Measurements from ENCODE around the gene PACSIN3. TPM values are rescaled to one million over a fixed set of nuclear protein-coding genes. Genes with fewer than 3 reads are reported as not detected.
A peak's percentile ranks its signal among the peaks of the same experiment; 100 is the strongest.

PACSIN3 gene
- total RNA-seq, 1 donor: 12.7 TPM

DNA sequence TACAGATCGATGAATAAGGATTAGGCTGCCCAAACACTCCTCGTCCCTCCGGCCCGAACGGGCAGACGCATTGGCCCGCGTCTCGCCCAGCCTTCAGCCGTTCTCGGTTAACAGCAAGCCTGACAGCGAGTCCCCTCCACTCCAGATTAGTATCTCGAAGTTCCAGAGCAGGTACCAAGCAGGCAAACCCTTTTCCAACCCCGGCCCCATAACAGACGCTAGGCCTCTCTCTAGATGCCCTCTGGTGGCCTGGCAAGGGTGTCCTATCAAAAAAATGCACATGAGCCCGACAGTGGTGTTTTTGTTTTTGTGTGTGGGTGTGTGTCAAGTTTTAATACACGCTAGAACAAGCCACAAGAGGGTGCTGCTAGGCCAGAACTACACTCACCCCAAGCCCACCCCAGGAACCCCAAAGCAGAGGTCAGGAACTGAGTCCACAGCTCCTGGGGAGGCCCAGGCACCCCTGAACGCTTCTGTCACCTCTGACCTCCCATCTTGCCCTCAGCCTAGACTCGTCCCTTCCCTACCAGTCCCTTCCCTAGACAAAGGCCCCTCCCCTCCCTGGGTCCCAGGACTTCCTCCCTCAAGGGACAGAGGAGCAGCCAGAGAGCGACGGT lies 8.9 kb downstream of the PACSIN3 start:
- H3K79me2 ChIP-seq (ENCODE audit: insufficient read depth, low read length): peaks cover 42% of the 10 kb centered on the region

DNA sequence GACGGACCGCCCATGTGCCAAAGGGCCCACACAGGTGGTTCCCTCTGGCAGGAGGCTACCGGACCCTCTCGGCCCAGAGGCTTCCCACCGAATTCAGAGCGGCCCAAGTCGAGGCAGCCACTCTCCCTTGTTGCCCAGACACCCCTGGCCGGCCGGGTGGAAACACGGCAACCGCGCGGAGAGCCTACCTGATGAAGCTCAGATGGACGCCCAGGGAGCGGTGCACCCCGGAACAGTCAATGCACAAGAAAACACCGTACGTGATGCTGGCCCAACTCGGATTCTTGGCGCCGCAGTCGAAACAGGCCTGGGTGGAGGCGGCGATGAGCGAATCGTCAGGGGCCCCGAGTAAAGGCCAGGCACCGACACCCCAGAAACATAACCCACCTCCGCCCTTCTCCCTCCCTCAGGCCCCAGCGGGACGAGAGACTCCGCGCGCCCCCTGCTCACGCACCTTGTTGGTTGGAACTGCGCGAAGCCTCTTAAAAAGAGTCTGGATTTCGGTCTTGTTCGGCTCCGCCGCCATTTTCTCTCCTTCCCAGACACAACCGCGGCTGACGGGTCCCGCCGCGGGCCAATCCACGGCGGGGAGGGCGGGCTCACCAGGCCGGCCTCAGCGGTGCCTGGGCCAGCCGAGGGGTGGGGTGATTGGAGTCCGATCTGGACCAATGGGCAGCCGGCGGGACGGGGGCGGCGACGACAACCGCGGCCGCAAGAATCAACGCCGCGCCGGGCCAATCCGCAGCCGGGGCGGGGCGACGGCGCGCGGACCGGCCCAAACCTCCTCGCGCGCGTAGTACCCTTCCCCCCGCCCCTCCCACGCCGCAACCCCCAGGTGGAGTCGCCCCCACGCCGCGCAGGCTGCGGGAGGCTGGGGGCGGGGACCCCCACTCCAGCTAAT lies 9.7 kb downstream of the PACSIN3 start, which contains the start of gene ARFGAP2:
ARFGAP2 (minus strand) TSS at position 552 of the 901 bp plus-strand sequence; CDS start at position 526, 26 bp downstream.
- peak; percentile 100 for DNase-seq (ENCODE audit: insufficient read length, low spot score, missing footprints)
- H2AFZ ChIP-seq (ENCODE audit: low read length): peak within 1 kb of the TSS; percentile 97
- peak within 1 kb of the TSS; percentile 96 for H3K27ac ChIP-seq (ENCODE audit: low read depth, low read length)
- no peaks in the 10 kb centered on the region for H3K9me3 ChIP-seq (ENCODE audit: low read depth, low read length)
- no peak for TF ChIP-seq CTCF (IDR thresholded peaks at IDR 0.05; ENCODE audit: extremely low read depth, low read depth, low read length)
- H3K36me3 ChIP-seq (ENCODE audit: insufficient read depth, low read length): peaks cover 37% of the 10 kb centered on the region
- H3K79me2 ChIP-seq (ENCODE audit: insufficient read depth, low read length): peaks cover 49% of the 10 kb centered on the region
- H3K27me3 ChIP-seq (ENCODE audit: insufficient read depth, low read length): no peaks in the 10 kb centered on the region
- peak within 1 kb of the TSS; percentile 100 for H3K4me2 ChIP-seq (ENCODE audit: insufficient read depth, low read length)
- peaks cover 28% of the 10 kb centered on the region for H4K20me1 ChIP-seq (ENCODE audit: insufficient read depth, low read length)
- peaks cover 19% of the 10 kb centered on the region for H3K4me1 ChIP-seq (ENCODE audit: insufficient read depth, low read length)
- H3K4me3 ChIP-seq (ENCODE audit: insufficient read depth, low read length): peak within 1 kb of the TSS; percentile 100

More for the DNA sequence above, 8.9 kb downstream of the PACSIN3 start:
- peak overlapping the region; percentile 100 for H3K4me2 ChIP-seq (ENCODE audit: insufficient read depth, low read length)
- peaks cover 19% of the 10 kb centered on the region for H3K4me1 ChIP-seq (ENCODE audit: insufficient read depth, low read length)
- H2AFZ ChIP-seq (ENCODE audit: low read length): peak overlapping the region; percentile 97
- DNase-seq (ENCODE audit: insufficient read length, low spot score, missing footprints): peak; percentile 97
- peak overlapping the region; percentile 100 for H3K4me3 ChIP-seq (ENCODE audit: insufficient read depth, low read length)
- peaks cover 29% of the 10 kb centered on the region for H3K36me3 ChIP-seq (ENCODE audit: insufficient read depth, low read length)
- no peaks in the 10 kb centered on the region for H3K27me3 ChIP-seq (ENCODE audit: insufficient read depth, low read length)
- H3K9me3 ChIP-seq (ENCODE audit: low read depth, low read length): no peaks in the 10 kb centered on the region
- peak; percentile 78 for TF ChIP-seq CTCF (IDR thresholded peaks at IDR 0.05; ENCODE audit: extremely low read depth, low read depth, low read length)
- H3K27ac ChIP-seq (ENCODE audit: low read depth, low read length): peak overlapping the region; percentile 80
- H4K20me1 ChIP-seq (ENCODE audit: insufficient read depth, low read length): peaks cover 21% of the 10 kb centered on the region

DNA sequence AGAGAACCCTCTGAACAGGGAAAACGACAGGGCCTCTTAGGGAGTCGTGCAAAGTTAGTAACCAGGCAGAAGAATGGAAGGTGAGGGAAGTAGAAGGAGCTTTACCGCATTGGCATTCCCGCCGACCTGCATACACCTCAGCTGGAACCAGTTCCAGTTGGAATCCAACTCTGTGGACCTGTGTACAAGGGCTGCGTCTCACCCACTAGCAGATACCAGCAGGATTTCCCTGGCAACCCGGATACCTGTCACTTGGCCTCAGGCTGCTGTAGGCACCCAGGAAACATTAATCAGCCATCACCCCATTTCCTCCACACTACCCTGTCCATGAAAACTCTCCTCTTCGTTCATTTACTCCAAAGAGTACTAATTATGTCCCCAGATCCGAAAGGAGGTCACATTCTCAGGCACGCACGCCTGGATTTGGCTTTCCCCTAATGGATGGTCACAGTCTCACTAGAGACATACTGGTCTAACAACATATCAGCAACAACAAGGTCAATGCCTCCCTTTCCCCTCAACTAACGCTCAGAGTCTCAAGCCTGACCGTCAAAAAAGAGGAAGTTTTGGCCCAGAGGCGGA lies 10.4 kb downstream of the PACSIN3 start:
- H4K20me1 ChIP-seq (ENCODE audit: insufficient read depth, low read length): peaks cover 34% of the 10 kb centered on the region
- H3K4me1 ChIP-seq (ENCODE audit: insufficient read depth, low read length): peaks cover 19% of the 10 kb centered on the region
- H3K27me3 ChIP-seq (ENCODE audit: insufficient read depth, low read length): no peaks in the 10 kb centered on the region
- peak overlapping the region; percentile 100 for H3K4me3 ChIP-seq (ENCODE audit: insufficient read depth, low read length)
- no peak for TF ChIP-seq CTCF (IDR thresholded peaks at IDR 0.05; ENCODE audit: extremely low read depth, low read depth, low read length)
- H2AFZ ChIP-seq (ENCODE audit: low read length): peak overlapping the region; percentile 95
- H3K9me3 ChIP-seq (ENCODE audit: low read depth, low read length): no peaks in the 10 kb centered on the region
- H3K27ac ChIP-seq (ENCODE audit: low read depth, low read length): peak overlapping the region; percentile 96
- DNase-seq (ENCODE audit: insufficient read length, low spot score, missing footprints): peak; percentile 62
- H3K36me3 ChIP-seq (ENCODE audit: insufficient read depth, low read length): peaks cover 44% of the 10 kb centered on the region
- H3K4me2 ChIP-seq (ENCODE audit: insufficient read depth, low read length): peak overlapping the region; percentile 99
- peaks cover 57% of the 10 kb centered on the region for H3K79me2 ChIP-seq (ENCODE audit: insufficient read depth, low read length)
